Measurements from ENCODE around the gene PPP1R26. TPM values are rescaled to one million over a fixed set of nuclear protein-coding genes. Genes with fewer than 3 reads are reported as not detected.
A peak's percentile ranks its signal among the peaks of the same experiment; 100 is the strongest.

The PPP1R26 gene
- total and polyA plus RNA-seq, 9 donors, result 3.4 to 19.9 (median 14.7) TPM

DNA sequence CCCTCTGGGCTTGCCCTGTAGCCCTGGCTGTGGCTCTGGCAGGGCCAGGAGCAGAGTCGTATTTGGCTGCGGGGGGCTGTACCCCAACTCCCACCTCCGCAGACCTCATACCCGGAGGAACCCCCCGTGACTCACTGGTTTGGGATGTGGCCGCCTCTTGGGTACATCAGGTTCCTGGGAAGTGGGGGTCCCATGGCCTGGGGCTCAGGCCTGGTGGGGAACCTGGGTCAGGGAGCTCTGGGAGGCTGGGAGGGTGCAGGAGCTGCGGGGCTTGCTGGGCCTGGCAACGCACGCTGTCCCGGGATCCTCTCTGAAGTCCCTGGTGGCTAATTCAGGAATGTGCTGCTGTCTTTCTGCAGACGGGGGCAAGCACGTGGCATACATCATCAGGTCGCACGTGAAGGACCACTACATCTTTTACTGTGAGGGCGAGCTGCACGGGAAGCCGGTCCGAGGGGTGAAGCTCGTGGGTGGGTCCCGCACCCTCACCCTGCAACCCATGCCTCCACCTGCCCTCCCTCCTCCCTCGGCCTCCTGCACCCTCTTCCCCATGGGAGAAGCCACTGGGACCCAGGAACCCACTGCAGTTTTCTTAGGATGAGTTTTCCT lies 44.0 kb downstream of the PPP1R26 start:
- peak in 1 of 5 donors; percentile 5 for DNase-seq
- H3K27ac ChIP-seq, result no peak overlapping the region
- H3K27me3 ChIP-seq, result no peaks in the 10 kb centered on the region
- no peaks in the 10 kb centered on the region for H3K36me3 ChIP-seq
- H3K4me1 ChIP-seq (ENCODE audit: insufficient read depth), result no peaks in the 10 kb centered on the region
- WGBS, 3 donors, result 59 to 67% (median 65%) methylated on average over 21 of the region's 21 CpGs
- H3K9me3 ChIP-seq, result no peaks in the 10 kb centered on the region
- intact Hi-C loops (cut with DNase I), result no loop called here
- no peak overlapping the region for H3K4me3 ChIP-seq
- TF ChIP-seq CTCF (IDR thresholded peaks at IDR 0.05), result no peak
- no peak for TF ChIP-seq POLR2A (IDR thresholded peaks at IDR 0.05)
- no peak for TF ChIP-seq EP300 (IDR thresholded peaks at IDR 0.05)

DNA sequence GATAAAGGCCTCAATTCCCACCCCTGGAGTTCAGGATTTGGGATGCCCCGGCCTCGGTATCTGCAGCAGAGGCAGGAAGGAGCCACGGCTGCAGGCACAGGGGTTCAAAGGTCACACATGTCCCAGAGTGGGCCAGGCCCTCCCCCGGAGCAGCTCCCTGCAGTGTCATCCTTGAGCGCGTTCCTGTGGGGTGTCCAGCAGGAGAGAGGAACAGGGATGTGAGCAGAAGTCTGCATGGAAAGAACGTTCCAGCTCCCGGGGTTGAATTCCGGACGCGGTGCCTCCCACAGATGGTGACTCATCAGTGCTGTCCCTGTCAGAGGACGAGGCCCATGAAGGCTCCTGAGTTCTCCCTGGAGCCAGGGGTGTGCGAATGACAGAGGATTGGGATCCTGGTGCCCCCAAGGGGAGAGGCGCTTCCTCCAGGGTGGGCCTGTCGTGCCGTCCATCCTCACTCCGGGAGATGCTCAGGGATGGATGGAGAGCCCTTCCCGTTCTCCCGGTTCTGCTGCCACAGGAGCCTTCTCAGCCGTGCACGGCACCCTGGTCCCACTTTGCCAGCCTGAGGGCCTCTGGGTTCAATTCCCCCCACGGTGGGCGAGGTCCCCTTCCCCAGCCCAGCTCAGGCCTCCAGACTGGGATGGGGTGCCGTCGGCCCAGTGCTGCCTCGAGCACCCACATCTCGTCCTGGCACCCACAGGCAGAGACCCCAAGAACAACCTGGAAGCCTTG lies 44.7 kb downstream of the PPP1R26 start:
- Histone ChIP-seq H3K9me3 (no peaks in the 10 kb centered on the region), H3K4me1 (ENCODE audit: insufficient read depth) (no peaks in the 10 kb centered on the region), H3K36me3 (no peaks in the 10 kb centered on the region), H3K27me3 (no peaks in the 10 kb centered on the region), H3K4me3 (no peak overlapping the region), H3K27ac (no peak overlapping the region)
- intact Hi-C loops (cut with DNase I), result no loop called here
- WGBS, 3 donors, result 46 to 59% (median 49%) methylated on average over 27 of the region's 27 CpGs
- no peak for TF ChIP-seq POLR2A (IDR thresholded peaks at IDR 0.05)
- TF ChIP-seq CTCF (IDR thresholded peaks at IDR 0.05), result no peak
- TF ChIP-seq EP300 (IDR thresholded peaks at IDR 0.05), result no peak
- peak in 1 of 5 donors; percentile 12 for DNase-seq

DNA sequence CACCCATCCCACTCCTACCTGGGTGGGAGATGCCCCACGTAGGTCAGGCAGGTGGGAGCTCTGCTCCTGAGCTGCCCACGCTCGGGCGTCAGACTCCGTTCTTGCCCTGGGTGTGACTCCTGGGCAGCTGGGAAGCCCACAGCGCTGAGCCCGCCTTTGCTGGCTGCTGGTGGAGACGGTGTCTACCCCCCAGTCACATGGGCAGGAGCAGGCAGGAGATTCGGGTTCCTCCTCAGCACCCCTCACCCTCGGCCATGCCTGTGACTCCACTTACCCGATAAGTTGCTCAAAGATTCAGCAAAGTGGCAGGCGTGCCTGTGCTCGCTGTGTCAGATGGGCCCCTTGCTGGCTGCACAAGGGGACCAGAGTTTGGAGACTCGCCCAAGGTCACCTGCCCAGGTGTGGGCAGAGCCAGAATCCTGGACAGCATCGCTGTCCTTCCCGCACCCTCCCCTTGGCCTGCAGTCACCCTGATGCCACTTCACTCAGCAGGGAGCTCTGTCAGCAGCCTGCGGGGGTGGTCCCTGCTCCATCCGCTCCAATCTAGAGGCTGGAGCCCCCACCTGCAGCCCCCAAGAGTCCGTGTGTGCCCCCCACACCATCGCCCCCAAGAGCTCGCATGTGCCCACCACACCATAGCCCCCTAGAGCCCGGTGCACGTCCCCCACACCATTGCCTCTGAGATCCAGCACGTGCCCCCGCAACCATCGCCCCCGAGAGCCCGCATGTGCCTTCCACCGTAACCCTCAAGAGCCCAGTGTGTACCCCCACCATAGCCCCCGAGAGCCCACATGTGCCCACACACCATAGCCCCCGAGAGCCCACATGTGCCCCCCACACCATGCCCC lies 45.9 kb downstream of the PPP1R26 start:
- Histone ChIP-seq H3K4me3 (no peak overlapping the region), H3K4me1 (ENCODE audit: insufficient read depth) (no peaks in the 10 kb centered on the region), H3K27me3 (no peaks in the 10 kb centered on the region), H3K27ac (no peak overlapping the region), H3K9me3 (no peaks in the 10 kb centered on the region), H3K36me3 (no peaks in the 10 kb centered on the region)
- intact Hi-C loops (cut with DNase I), result no loop called here
- peak in 1 of 5 donors; percentile 5 for DNase-seq
- WGBS, 3 donors, result 57 to 66% (median 62%) methylated on average over 31 of the region's 31 CpGs
- TF ChIP-seq POLR2A (IDR thresholded peaks at IDR 0.05) (no peak), EP300 (IDR thresholded peaks at IDR 0.05) (no peak), CTCF (IDR thresholded peaks at IDR 0.05) (no peak)

DNA sequence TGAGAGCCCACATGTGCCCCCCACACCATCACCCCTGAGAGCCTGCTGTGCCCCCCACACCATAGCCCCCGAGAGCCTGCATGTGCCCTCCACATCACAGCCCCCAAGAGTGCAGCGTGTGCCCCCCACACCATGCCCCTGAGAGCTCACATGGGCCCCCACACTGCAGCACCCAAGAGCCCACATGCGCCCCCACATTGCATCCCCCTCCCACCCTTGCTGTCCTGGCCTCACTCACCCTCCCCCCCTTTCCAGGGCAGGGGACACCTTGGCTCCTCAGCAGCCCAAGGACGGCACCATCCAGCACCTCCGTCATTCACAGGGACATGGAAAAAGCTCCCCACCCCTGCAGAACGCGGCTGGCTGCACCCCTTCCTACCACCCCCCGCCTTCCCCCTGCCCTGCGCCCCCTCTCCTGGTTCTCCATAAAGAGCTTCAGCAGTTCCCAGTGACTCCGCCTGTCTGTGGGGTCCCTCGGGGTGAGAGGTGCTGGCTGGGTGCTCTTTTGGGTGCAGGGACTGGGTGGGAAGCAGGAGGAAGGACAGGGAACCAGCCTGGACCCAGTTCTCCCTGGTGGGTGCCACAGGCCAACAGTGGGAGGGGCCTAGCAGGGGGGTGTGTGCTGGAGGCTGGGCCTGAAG lies 46.6 kb downstream of the PPP1R26 start:
- no peaks in the 10 kb centered on the region for H3K36me3 ChIP-seq
- intact Hi-C loops (cut with DNase I), result no loop called here
- no peak overlapping the region for H3K4me3 ChIP-seq
- peak in 1 of 5 donors; percentile 4 for DNase-seq
- TF ChIP-seq POLR2A (IDR thresholded peaks at IDR 0.05), result no peak
- TF ChIP-seq CTCF (IDR thresholded peaks at IDR 0.05), result no peak
- no peak for TF ChIP-seq EP300 (IDR thresholded peaks at IDR 0.05)
- no peak overlapping the region for H3K27ac ChIP-seq
- no peaks in the 10 kb centered on the region for H3K27me3 ChIP-seq
- no peaks in the 10 kb centered on the region for H3K4me1 ChIP-seq (ENCODE audit: insufficient read depth)
- no peaks in the 10 kb centered on the region for H3K9me3 ChIP-seq
- 61 to 69% (median 67%) methylated on average over 9 to 11 of the region's 11 CpGs for WGBS, 3 donors
